SK-N-SH treated with all-trans-retinoic acid at 6 μM for 48 hours (cell line): ENCODE measurements around the gene CFAP299.

Experiments used
- ATAC-seq: fragments of 200-7000 bp; cut with Tn5 transposase; 3 replicates; pipeline ENCODE4 v1.9.1; 2020; ENCODE audit warnings: mild to moderate bottlenecking, moderate library complexity
- ARNTL ChIP-seq: fragments of 450-650 bp; formaldehyde crosslinking; IDR thresholded peaks from 2 replicates; pipeline ENCODE4 v1.5.0; 2020; ENCODE audit warnings: low read depth, mild to moderate bottlenecking, moderate library complexity, borderline replicate concordance
- BACH2 ChIP-seq: fragments of 250-450 bp; sonication (Bioruptor Pico); IDR thresholded peaks from 2 replicates; pipeline ENCODE4 v1.9.0; 2021; ENCODE audit warnings: mild to moderate bottlenecking, borderline replicate concordance
- CREB5 ChIP-seq: fragments of 250-450 bp; sonication (Bioruptor Pico); IDR thresholded peaks from 2 replicates; pipeline ENCODE4 v1.5.1; 2020; ENCODE audit warnings: low read depth, mild to moderate bottlenecking, moderate library complexity
- CSDC2 ChIP-seq: fragments of 250-450 bp; sonication (Bioruptor Pico); IDR thresholded peaks from 2 replicates; pipeline ENCODE4 v1.5.0; 2020; ENCODE audit warnings: mild to moderate bottlenecking, moderate library complexity
- CSRNP3 ChIP-seq: fragments of 250-450 bp; sonication (Bioruptor Pico); IDR thresholded peaks from 2 replicates; pipeline ENCODE4 v1.5.1; 2021; ENCODE audit warnings: mild to moderate bottlenecking, moderate library complexity
- ESRRG ChIP-seq: fragments of 250-450 bp; sonication (Bioruptor Pico); IDR thresholded peaks from 2 replicates; pipeline ENCODE4 v1.6.1; 2021; ENCODE audit warnings: mild to moderate bottlenecking
- GLIS3 ChIP-seq: fragments of 250-450 bp; sonication (Bioruptor Pico); IDR thresholded peaks from 2 replicates; pipeline ENCODE4 v1.5.0; 2020; ENCODE audit warnings: mild to moderate bottlenecking, moderate library complexity
- ISL1 ChIP-seq: fragments of 250-450 bp; sonication (Bioruptor Pico); IDR thresholded peaks from 2 replicates; pipeline ENCODE4 v2.1.2; 2022; ENCODE audit warnings: mild to moderate bottlenecking, moderate library complexity
- OSR1 ChIP-seq: fragments of 250-450 bp; sonication (Bioruptor Pico); IDR thresholded peaks from 2 replicates; pipeline ENCODE4 v1.8.0; 2022; ENCODE audit warnings: moderate library complexity, mild to moderate bottlenecking, inconsistent platforms
- POU6F1 ChIP-seq: fragments of 250-450 bp; sonication (Bioruptor Pico); IDR thresholded peaks from 2 replicates; pipeline ENCODE4 v1.8.0; 2021; ENCODE audit warnings: low read depth, mild to moderate bottlenecking, moderate library complexity, borderline replicate concordance
- PPARA ChIP-seq: fragments of 250-450 bp; sonication (Bioruptor Pico); IDR thresholded peaks from 2 replicates; pipeline ENCODE4 v1.5.0; 2020; ENCODE audit warnings: mild to moderate bottlenecking, borderline replicate concordance
- RARB ChIP-seq: fragments of 250-450 bp; sonication (Bioruptor Pico); IDR thresholded peaks from 2 replicates; pipeline ENCODE4 v1.8.0; 2021; ENCODE audit warnings: mild to moderate bottlenecking, moderate library complexity
- SNAI2 ChIP-seq: fragments of 250-450 bp; sonication (Bioruptor Pico); IDR thresholded peaks from 2 replicates; pipeline ENCODE4 v1.5.0; 2020; ENCODE audit warnings: mild to moderate bottlenecking, moderate library complexity
- TCF4 ChIP-seq: fragments of 250-450 bp; sonication (Bioruptor Pico); IDR thresholded peaks from 2 replicates; pipeline ENCODE4 v1.8.0; 2021; ENCODE audit warnings: mild to moderate bottlenecking, moderate library complexity, borderline replicate concordance
- TOX ChIP-seq: fragments of 250-450 bp; sonication (Bioruptor Pico); IDR thresholded peaks from 2 replicates; pipeline ENCODE4 v1.8.0; 2021; ENCODE audit warnings: mild to moderate bottlenecking, moderate library complexity, borderline replicate concordance
- TSHZ2 ChIP-seq: fragments of 250-450 bp; sonication (Bioruptor Pico); IDR thresholded peaks from 2 replicates; pipeline ENCODE4 v1.5.0; 2020; ENCODE audit warnings: mild to moderate bottlenecking, moderate library complexity
- ZC3H10 ChIP-seq: fragments of 250-450 bp; sonication (Bioruptor Pico); IDR thresholded peaks from 2 replicates; pipeline ENCODE4 v1.5.1; 2021; ENCODE audit warnings: mild to moderate bottlenecking, moderate library complexity
- ZFP3 ChIP-seq: fragments of 250-450 bp; sonication (Bioruptor Pico); IDR thresholded peaks from 2 replicates; pipeline ENCODE4 v1.5.0; 2020; ENCODE audit warnings: mild to moderate bottlenecking, moderate library complexity
- ZNF565 ChIP-seq: fragments of 450-650 bp; formaldehyde crosslinking; conservative IDR thresholded peaks from 2 replicates; pipeline ENCODE4 v1.5.0; 2020; ENCODE audit warnings: low read depth, mild to moderate bottlenecking, moderate library complexity
- ZNF70 ChIP-seq: fragments of 450-650 bp; formaldehyde crosslinking; IDR thresholded peaks from 2 replicates; pipeline ENCODE4 v1.5.0; 2020; ENCODE audit warnings: mild to moderate bottlenecking, moderate library complexity
- ZNF8 ChIP-seq: fragments of 450-650 bp; formaldehyde crosslinking; IDR thresholded peaks from 2 replicates; pipeline ENCODE4 v1.5.0; 2020; ENCODE audit warnings: mild to moderate bottlenecking, moderate library complexity

CFAP299 gene

GRCh38 chr4:80956421-80956820 lies 620.9 kb downstream of the CFAP299 start:
- no peak for TF ChIP-seq ARNTL (CRISPR knock-in tag)
- TF ChIP-seq ZFP3 (CRISPR knock-in tag): no peak
- TF ChIP-seq ZC3H10: no peak
- no peak for TF ChIP-seq ZNF565 (CRISPR knock-in tag)
- TF ChIP-seq OSR1 (CRISPR knock-in tag): no peak
- TF ChIP-seq POU6F1 (CRISPR knock-in tag): no peak
- ATAC-seq: no peak

- TF ChIP-seq TCF4: no peak
- no peak for TF ChIP-seq CREB5 (CRISPR knock-in tag)
- no peak for TF ChIP-seq PPARA (CRISPR knock-in tag)
- TF ChIP-seq, all 23 proteins: peak for 0
- ATAC-seq: peak; percentile 59; the same call in 2 of the 3 replicates
Observed at GRCh38 chr4:80963051-80963450, 627.5 kb downstream of the CFAP299 start.

- ATAC-seq: no peak
- TF ChIP-seq GLIS3 (CRISPR knock-in tag): no peak
- TF ChIP-seq ESRRG (CRISPR knock-in tag): no peak
- TF ChIP-seq TCF4: no peak
Observed at GRCh38 chr4:80967346-80967745, 631.8 kb downstream of the CFAP299 start.

GRCh38 chr4:80980239-80980638 lies 644.7 kb downstream of the CFAP299 start:
- no peak for TF ChIP-seq BACH2 (CRISPR knock-in tag)
- no peak for TF ChIP-seq CSDC2
- no peak for TF ChIP-seq ZC3H10
- TF ChIP-seq ARNTL (CRISPR knock-in tag): no peak
- TF ChIP-seq SNAI2 (CRISPR knock-in tag): no peak
- no peak for TF ChIP-seq ZFP3 (CRISPR knock-in tag)
- TF ChIP-seq GLIS3 (CRISPR knock-in tag): no peak
- no peak for TF ChIP-seq PPARA (CRISPR knock-in tag)
- TF ChIP-seq ZNF8 (CRISPR knock-in tag): no peak
- no peak for TF ChIP-seq RARB (CRISPR knock-in tag)
- no peak for TF ChIP-seq ZNF70 (CRISPR knock-in tag)
- no peak for TF ChIP-seq POU6F1 (CRISPR knock-in tag)
- TF ChIP-seq TCF4: no peak
- TF ChIP-seq ESRRG (CRISPR knock-in tag): no peak
- no peak for ATAC-seq

- ATAC-seq: no peak
- TF ChIP-seq OSR1 (CRISPR knock-in tag): no peak
- no peak for TF ChIP-seq PPARA (CRISPR knock-in tag)
- TF ChIP-seq ZC3H10: no peak
- TF ChIP-seq BACH2 (CRISPR knock-in tag): no peak
- TF ChIP-seq ZFP3 (CRISPR knock-in tag): no peak
- no peak for TF ChIP-seq TOX
- TF ChIP-seq ESRRG (CRISPR knock-in tag): no peak
- no peak for TF ChIP-seq CSDC2
- TF ChIP-seq ZNF565 (CRISPR knock-in tag): no peak
- TF ChIP-seq RARB (CRISPR knock-in tag): no peak
- no peak for TF ChIP-seq TCF4
Observed at GRCh38 chr4:80986011-80986410, 650.5 kb downstream of the CFAP299 start.

GRCh38 chr4:80989921-80990544 lies 654.5 kb downstream of the CFAP299 start:
- peak; percentile 91 for ATAC-seq
- TF ChIP-seq ZNF8 (CRISPR knock-in tag): no peak
- TF ChIP-seq TOX: no peak
- no peak for TF ChIP-seq PPARA (CRISPR knock-in tag)
- TF ChIP-seq GLIS3 (CRISPR knock-in tag): no peak
- TF ChIP-seq ESRRG (CRISPR knock-in tag): no peak
- no peak for TF ChIP-seq SNAI2 (CRISPR knock-in tag)
- no peak for TF ChIP-seq CSDC2
- no peak for TF ChIP-seq BACH2 (CRISPR knock-in tag)
- TF ChIP-seq TSHZ2 (CRISPR knock-in tag): no peak
- no peak for TF ChIP-seq ISL1 (CRISPR knock-in tag)
- no peak for TF ChIP-seq CSRNP3 (CRISPR knock-in tag)
- no peak for TF ChIP-seq OSR1 (CRISPR knock-in tag)
